ENCODE results near the gene MRPL48.
A peak's percentile ranks its signal among the peaks of the same experiment; 100 is the strongest.
"Not testable (repeated sequence)": the region's sequence is repeated elsewhere in the genome, so short reads cannot be mapped to it uniquely, and the experiment has no call there.

Gene MRPL48

DNA sequence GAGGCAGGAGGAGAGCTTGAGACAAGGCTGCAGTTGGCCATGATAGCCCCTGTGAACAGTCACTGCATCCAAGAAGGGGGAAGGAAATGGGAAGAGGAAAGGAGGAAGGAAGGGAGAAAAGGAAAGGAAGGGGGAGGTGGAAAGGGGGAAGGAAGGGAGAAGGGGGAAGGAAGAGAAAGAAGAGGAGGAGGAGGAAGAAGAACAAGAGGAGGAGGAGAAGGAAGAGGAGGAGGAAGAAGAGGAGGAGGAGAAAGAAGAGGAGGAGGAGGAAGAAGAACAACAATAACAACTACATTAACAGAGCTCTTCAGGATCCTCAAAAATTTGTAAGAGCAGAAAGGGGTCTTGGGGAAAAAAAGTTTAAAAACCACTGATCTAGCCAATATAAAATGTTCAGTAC, 32.0 kb upstream of the MRPL48 start:
- Histone ChIP-seq H3K9me3 (ENCODE audit: control insufficient read depth, low read length) (no peaks in the 10 kb centered on the region), H3K4me1 (ENCODE audit: control insufficient read depth, insufficient read depth, low read length) (peaks cover 22% of the 10 kb centered on the region), H3K36me3 (ENCODE audit: control insufficient read depth, insufficient read depth, low read length, severe bottlenecking) (peaks cover 4% of the 10 kb centered on the region), H3K27me3 (replicated peaks; ENCODE audit: control insufficient read depth, insufficient read depth, low read length) (no peaks in the 10 kb centered on the region), H3K4me3 (ENCODE audit: low read length) (no peak overlapping the region), H3K9ac (ENCODE audit: low read length) (no peak overlapping the region)
- no peak for DNase-seq (ENCODE audit: low read depth)

DNA sequence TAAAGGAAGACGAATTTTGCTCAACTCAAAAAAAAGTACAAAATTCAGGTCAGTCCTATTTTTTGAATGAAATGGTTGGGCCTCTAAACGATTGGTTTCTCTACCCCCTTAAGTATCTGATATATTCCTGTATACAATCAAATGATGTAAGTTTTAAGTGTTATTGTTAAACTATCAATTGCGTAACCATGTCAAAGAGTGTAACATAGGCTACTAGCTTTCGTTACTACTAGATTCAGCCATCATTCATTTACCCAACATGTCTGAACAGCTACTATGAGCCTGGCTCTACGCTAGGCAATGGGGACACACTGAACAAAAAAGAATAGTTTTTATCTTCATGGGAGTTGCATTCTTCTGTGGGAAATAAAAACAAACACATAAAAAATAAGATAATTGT, 30.1 kb upstream of the MRPL48 start:
- peaks cover 4% of the 10 kb centered on the region for H3K36me3 ChIP-seq (ENCODE audit: control insufficient read depth, insufficient read depth, low read length, severe bottlenecking)
- no peak overlapping the region for H3K9ac ChIP-seq (ENCODE audit: low read length)
- H3K4me3 ChIP-seq (ENCODE audit: low read length) = peak overlapping the region; percentile 89
- DNase-seq (ENCODE audit: low read depth) = peak; percentile 37
- H3K9me3 ChIP-seq (ENCODE audit: control insufficient read depth, low read length) = no peaks in the 10 kb centered on the region
- H3K4me1 ChIP-seq (ENCODE audit: control insufficient read depth, insufficient read depth, low read length) = peaks cover 22% of the 10 kb centered on the region
- H3K27me3 ChIP-seq (replicated peaks; ENCODE audit: control insufficient read depth, insufficient read depth, low read length) = no peaks in the 10 kb centered on the region

DNA sequence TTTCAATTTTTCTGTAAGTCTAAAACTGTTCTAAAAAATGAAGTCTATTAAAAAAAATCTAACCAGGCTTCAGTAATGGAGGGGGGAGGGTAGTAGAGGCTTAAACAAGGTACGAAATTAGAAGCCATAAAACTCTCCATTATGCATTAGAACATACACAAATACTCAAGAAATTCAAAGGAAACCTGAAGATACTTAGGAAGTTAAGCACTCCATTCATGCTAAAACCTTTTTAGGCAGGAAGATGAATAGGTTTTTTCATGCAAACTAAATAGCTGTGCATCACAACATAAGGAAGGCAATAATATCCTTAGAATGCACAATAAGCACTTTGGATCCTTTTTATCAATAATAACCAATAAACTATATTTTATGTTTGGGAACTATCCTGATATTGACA, 29.2 kb upstream of the MRPL48 start:
- no peaks in the 10 kb centered on the region for H3K27me3 ChIP-seq (replicated peaks; ENCODE audit: control insufficient read depth, insufficient read depth, low read length)
- peaks cover 4% of the 10 kb centered on the region for H3K36me3 ChIP-seq (ENCODE audit: control insufficient read depth, insufficient read depth, low read length, severe bottlenecking)
- H3K9me3 ChIP-seq (ENCODE audit: control insufficient read depth, low read length) = no peaks in the 10 kb centered on the region
- peak overlapping the region; percentile 98 for H3K9ac ChIP-seq (ENCODE audit: low read length)
- peak overlapping the region; percentile 89 for H3K4me3 ChIP-seq (ENCODE audit: low read length)
- DNase-seq (ENCODE audit: low read depth) = peak; percentile 7
- H3K4me1 ChIP-seq (ENCODE audit: control insufficient read depth, insufficient read depth, low read length) = peaks cover 22% of the 10 kb centered on the region

DNA sequence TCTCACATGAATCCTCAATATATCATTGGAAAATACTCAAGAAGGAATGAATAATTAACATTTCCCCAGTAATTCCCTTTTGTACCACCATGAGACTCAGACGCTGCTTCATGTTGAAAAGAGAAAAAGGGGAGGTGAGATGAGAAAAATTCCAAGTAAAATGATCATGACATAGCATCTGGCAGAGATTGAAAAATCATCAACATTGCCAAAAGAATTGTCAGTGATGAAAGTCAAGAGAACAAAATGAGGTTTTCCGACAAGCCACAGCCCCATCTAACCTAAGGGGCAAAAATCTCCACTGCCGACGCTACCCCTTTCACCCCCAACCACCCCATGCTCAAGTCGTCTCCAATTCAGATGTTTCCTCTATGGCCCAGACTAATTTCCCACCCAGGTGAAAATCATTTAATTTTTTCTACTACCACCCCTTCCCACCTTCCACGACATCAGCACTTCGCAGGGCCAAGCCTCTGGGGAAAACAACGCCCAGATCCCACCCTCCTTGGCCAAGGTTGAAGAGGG, 28.0 kb upstream of the MRPL48 start:
- Histone ChIP-seq H3K4me3 (ENCODE audit: low read length) (peak overlapping the region; percentile 89), H3K9me3 (ENCODE audit: control insufficient read depth, low read length) (no peaks in the 10 kb centered on the region), H3K36me3 (ENCODE audit: control insufficient read depth, insufficient read depth, low read length, severe bottlenecking) (no peaks in the 10 kb centered on the region), H3K4me1 (ENCODE audit: control insufficient read depth, insufficient read depth, low read length) (peaks cover 22% of the 10 kb centered on the region), H3K9ac (ENCODE audit: low read length) (peak overlapping the region; percentile 98), H3K27me3 (replicated peaks; ENCODE audit: control insufficient read depth, insufficient read depth, low read length) (no peaks in the 10 kb centered on the region)
- DNase-seq (ENCODE audit: low read depth) = peak; percentile 65

DNA sequence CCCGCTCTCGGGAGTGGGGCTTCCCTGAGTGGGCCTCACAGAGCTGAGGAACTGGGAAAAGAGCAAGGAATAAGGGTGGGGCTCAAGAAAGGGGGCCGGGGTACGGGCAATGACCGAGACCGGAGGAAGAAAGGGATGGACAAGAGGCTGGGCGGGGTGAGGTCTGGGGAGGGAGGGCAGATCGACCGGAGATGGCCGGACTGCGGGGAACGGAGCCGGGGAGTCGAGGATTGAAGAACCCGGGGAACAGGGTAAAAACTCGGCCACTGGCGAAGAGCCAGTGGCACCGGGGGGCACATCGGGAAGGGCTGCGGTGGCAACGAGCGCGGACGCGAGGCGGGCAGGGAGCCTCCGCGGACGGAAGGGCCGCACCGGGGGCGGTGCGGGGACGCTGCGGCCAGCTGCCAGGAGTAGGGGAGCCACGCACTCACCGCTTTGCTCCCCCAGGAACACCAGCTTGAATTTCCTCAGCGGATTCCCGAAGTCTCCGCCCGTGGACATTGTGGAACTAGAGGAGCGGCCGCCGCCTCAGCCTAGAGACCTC, 27.5 kb upstream of the MRPL48 start:
- no peaks in the 10 kb centered on the region for H3K9me3 ChIP-seq (ENCODE audit: control insufficient read depth, low read length)
- H3K4me1 ChIP-seq (ENCODE audit: control insufficient read depth, insufficient read depth, low read length) = peaks cover 22% of the 10 kb centered on the region
- H3K4me3 ChIP-seq (ENCODE audit: low read length) = peak overlapping the region; percentile 89
- peak overlapping the region; percentile 98 for H3K9ac ChIP-seq (ENCODE audit: low read length)
- H3K27me3 ChIP-seq (replicated peaks; ENCODE audit: control insufficient read depth, insufficient read depth, low read length) = no peaks in the 10 kb centered on the region
- peak; percentile 80 for DNase-seq (ENCODE audit: low read depth)
- no peaks in the 10 kb centered on the region for H3K36me3 ChIP-seq (ENCODE audit: control insufficient read depth, insufficient read depth, low read length, severe bottlenecking)

DNA sequence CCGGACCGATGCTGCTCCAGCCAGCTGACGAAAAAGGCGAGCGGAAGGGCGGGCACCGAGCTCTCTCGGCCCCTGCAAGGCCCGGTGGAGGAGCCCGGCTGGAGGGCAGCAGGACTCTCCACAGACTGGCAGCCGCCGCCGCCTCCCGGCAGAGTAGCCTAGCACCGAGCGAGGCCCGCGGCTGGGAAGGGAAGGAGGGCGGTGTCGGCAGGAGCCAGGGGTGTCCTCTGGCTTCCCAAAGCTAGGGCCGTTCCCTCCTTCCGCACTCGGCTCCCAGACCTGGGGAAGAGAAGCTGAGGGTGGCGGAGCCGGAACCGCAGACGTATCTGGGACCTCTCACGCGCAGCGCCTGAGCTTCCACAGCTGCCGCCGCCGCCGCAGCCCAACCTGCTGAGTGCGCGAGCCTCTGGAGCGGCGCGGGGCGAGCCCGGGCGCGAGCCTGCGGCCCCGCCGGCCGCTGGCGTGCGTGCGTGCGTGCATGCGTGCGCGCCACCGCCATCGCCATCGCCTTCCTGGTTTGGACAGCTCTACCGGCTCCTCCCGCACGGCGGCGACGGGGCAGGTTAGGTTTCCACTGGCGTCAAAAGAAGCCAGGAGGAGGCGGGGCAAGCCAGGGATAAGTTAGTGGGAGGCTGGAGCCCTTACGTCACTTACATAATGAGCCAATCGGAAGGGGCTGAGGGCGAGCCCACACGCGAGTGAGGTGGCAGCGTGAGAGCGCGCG, 26.8 kb upstream of the MRPL48 start, which contains the start of gene RAB6A:
Gene RAB6A (minus strand): TSS at position 396 of the 724 bp plus-strand sequence. CDS start 439 bp downstream, outside the sequence.
- H3K27me3 ChIP-seq (replicated peaks; ENCODE audit: control insufficient read depth, insufficient read depth, low read length) = no peaks in the 10 kb centered on the region
- peak within 1 kb of the TSS; percentile 89 for H3K4me3 ChIP-seq (ENCODE audit: low read length)
- H3K9ac ChIP-seq (ENCODE audit: low read length) = peak within 1 kb of the TSS; percentile 98
- peak; percentile 100 for DNase-seq (ENCODE audit: low read depth)
- H3K9me3 ChIP-seq (ENCODE audit: control insufficient read depth, low read length) = no peaks in the 10 kb centered on the region
- peaks cover 22% of the 10 kb centered on the region for H3K4me1 ChIP-seq (ENCODE audit: control insufficient read depth, insufficient read depth, low read length)
- H3K36me3 ChIP-seq (ENCODE audit: control insufficient read depth, insufficient read depth, low read length, severe bottlenecking) = no peaks in the 10 kb centered on the region

DNA sequence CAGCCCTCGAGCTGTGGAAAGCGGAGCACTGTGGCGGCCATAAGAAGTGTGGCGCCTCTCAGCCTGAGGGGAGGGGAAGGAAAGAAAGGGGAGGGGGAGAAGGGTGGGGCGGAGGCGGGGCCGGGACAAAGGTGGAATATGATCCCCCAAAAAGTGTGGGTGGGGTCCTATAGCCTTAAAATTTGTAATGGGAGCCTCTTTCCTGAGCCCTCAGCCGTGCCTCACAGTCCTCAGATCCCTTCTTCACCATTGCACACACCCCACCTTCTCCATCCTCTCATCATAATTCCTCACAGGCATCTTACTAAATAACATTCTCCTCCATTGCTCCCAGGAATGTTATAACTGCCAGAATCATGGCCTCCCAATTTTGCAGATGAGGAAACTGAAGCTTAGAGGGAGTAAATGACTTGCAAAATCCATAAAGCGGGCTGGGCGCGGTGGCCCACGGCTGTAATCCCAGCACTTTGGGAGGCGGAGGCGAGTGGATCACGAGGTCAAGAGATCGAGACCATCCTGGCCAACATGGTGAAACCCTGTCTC, 26.2 kb upstream of the MRPL48 start:
- no peaks in the 10 kb centered on the region for H3K36me3 ChIP-seq (ENCODE audit: control insufficient read depth, insufficient read depth, low read length, severe bottlenecking)
- H3K4me3 ChIP-seq (ENCODE audit: low read length) = peak overlapping the region; percentile 78
- H3K9me3 ChIP-seq (ENCODE audit: control insufficient read depth, low read length) = no peaks in the 10 kb centered on the region
- H3K4me1 ChIP-seq (ENCODE audit: control insufficient read depth, insufficient read depth, low read length) = peaks cover 22% of the 10 kb centered on the region
- no peak for DNase-seq (ENCODE audit: low read depth)
- H3K27me3 ChIP-seq (replicated peaks; ENCODE audit: control insufficient read depth, insufficient read depth, low read length) = peaks cover 1% of the 10 kb centered on the region
- H3K9ac ChIP-seq (ENCODE audit: low read length) = peak overlapping the region; percentile 73

DNA sequence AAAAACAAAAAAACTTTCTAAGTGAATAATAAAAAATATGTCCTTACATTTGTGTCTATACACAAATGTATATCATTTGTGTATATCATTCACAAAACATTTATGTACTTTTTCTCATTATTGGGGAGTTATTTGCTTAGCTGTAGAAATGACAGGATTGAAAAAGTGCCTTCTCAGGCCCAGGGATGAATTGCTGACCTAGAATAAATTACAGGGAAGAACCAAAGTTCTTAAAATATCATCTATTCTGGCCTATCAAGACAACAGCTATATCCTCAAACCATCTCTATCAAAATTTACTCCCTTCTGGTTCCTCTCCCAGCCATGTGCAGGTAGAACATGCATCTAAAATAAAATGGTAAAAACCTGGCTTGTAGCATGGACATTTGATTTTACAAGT, 24.9 kb upstream of the MRPL48 start:
- DNase-seq (ENCODE audit: low read depth) = no peak
- Histone ChIP-seq H3K4me1 (ENCODE audit: control insufficient read depth, insufficient read depth, low read length) (peaks cover 15% of the 10 kb centered on the region), H3K36me3 (ENCODE audit: control insufficient read depth, insufficient read depth, low read length, severe bottlenecking) (no peaks in the 10 kb centered on the region), H3K4me3 (ENCODE audit: low read length) (no peak overlapping the region), H3K27me3 (replicated peaks; ENCODE audit: control insufficient read depth, insufficient read depth, low read length) (peaks cover 4% of the 10 kb centered on the region), H3K9ac (ENCODE audit: low read length) (no peak overlapping the region), H3K9me3 (ENCODE audit: control insufficient read depth, low read length) (no peaks in the 10 kb centered on the region)

DNA sequence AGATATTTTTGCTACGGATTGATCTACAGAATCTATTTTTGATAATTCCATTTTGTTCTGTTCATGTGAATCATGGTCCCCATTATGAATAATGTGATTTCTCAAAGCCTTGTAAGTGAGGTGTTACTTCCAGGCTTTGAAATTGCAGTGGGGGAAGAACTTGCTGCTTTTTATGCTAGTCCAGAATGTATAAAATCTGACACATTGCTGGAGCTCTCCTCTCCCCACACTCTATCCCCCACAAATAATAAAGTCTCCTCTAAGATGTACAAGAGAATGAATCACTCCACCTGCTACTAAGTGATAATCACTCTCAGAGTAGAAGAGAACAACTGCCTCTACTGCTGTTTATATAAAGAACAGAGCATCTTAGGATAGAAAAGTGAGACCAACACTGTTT, 20.9 kb upstream of the MRPL48 start:
- Histone ChIP-seq H3K4me3 (ENCODE audit: low read length) (no peak overlapping the region), H3K9ac (ENCODE audit: low read length) (no peak overlapping the region), H3K27me3 (replicated peaks; ENCODE audit: control insufficient read depth, insufficient read depth, low read length) (peaks cover 4% of the 10 kb centered on the region), H3K36me3 (ENCODE audit: control insufficient read depth, insufficient read depth, low read length, severe bottlenecking) (no peaks in the 10 kb centered on the region), H3K4me1 (ENCODE audit: control insufficient read depth, insufficient read depth, low read length) (no peaks in the 10 kb centered on the region), H3K9me3 (ENCODE audit: control insufficient read depth, low read length) (no peaks in the 10 kb centered on the region)
- no peak for DNase-seq (ENCODE audit: low read depth)

DNA sequence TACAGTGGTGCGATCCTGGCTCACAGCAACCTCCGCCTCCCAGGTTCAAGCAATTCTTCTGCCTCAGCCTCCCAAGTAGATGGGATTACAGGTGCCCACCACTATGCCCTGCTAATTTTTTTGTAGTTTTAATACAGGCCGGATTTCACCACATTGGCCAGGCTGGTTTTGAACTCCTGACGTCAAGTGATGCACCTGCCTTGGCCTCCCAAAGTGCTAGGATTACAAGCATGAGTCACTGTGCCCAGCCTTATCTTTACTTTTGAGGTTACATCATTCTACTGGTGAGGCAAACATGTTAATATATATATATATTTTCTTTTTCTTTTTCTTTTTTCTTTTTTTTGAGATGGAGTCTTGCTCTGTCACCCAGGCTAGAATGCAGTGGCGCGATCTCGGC, 16.9 kb upstream of the MRPL48 start:
- DNase-seq (ENCODE audit: low read depth); H3K9me3 ChIP-seq (ENCODE audit: control insufficient read depth, low read length): not testable (repeated sequence)

DNA sequence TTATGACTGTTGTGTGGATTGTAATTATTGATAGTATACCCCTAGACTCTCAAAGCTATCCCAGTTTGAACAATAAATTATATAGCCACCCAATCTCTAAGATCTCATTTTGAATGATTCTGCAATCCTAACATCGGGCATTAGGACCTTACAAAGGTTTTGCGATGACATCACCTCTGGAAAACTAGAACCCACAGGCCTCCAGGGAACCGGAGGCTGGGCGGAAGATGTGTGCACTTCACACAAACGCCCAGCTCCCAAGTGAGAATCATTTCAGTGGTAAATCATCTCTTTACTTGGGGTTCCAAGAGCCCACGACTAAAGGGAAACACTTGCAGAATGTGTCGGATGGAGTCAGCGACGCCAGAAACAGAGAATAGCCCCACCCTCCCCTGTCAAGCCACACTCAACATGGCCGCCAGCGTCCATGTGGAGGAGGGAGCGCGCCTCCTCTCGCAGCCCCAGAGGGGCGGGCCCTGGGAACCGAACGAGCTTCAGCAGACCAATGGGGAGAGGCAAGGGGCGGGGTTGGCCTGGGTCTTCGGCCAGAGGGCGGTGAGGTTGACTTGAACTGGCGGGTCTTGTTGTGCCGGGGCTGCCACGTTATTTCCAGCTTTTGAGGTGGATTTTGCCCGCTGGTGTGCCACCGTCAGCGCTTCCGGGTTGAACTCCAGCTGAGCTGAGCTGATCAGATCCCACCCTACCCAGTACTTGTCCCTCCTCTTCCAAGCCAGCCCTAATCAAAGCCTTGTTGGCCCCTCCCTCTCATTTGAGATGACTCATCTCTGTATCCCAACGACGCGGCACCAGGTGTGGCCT, 8.4 kb upstream of the MRPL48 start:
- Histone ChIP-seq H3K27me3 (replicated peaks; ENCODE audit: control insufficient read depth, insufficient read depth, low read length) (no peaks in the 10 kb centered on the region), H3K9ac (ENCODE audit: low read length) (peak overlapping the region; percentile 92), H3K4me3 (ENCODE audit: low read length) (peak overlapping the region; percentile 88), H3K36me3 (ENCODE audit: control insufficient read depth, insufficient read depth, low read length, severe bottlenecking) (no peaks in the 10 kb centered on the region), H3K4me1 (ENCODE audit: control insufficient read depth, insufficient read depth, low read length) (peaks cover 4% of the 10 kb centered on the region), H3K9me3 (ENCODE audit: control insufficient read depth, low read length) (no peaks in the 10 kb centered on the region)
- DNase-seq (ENCODE audit: low read depth) = peak; percentile 99

More for the DNA sequence above, 16.9 kb upstream of the MRPL48 start:
- H3K27me3 ChIP-seq (replicated peaks; ENCODE audit: control insufficient read depth, insufficient read depth, low read length); H3K4me1 ChIP-seq (ENCODE audit: control insufficient read depth, insufficient read depth, low read length); H3K9ac ChIP-seq (ENCODE audit: low read length); H3K4me3 ChIP-seq (ENCODE audit: low read length); H3K36me3 ChIP-seq (ENCODE audit: control insufficient read depth, insufficient read depth, low read length, severe bottlenecking): not testable (repeated sequence)

All from adipocyte (in vitro differentiated cells).